Measurements from ENCODE around the gene ARHGEF35. TPM values are rescaled to one million over a fixed set of nuclear protein-coding genes. Genes with fewer than 3 reads are reported as not detected.
"Not testable (repeated sequence)": the region's sequence is repeated elsewhere in the genome, so short reads cannot be mapped to it uniquely, and the experiment has no call there.

Gene ARHGEF35
- total and polyA plus RNA-seq, 8 donors, result 5.1 to 10.6 (median 7.5) TPM

DNA sequence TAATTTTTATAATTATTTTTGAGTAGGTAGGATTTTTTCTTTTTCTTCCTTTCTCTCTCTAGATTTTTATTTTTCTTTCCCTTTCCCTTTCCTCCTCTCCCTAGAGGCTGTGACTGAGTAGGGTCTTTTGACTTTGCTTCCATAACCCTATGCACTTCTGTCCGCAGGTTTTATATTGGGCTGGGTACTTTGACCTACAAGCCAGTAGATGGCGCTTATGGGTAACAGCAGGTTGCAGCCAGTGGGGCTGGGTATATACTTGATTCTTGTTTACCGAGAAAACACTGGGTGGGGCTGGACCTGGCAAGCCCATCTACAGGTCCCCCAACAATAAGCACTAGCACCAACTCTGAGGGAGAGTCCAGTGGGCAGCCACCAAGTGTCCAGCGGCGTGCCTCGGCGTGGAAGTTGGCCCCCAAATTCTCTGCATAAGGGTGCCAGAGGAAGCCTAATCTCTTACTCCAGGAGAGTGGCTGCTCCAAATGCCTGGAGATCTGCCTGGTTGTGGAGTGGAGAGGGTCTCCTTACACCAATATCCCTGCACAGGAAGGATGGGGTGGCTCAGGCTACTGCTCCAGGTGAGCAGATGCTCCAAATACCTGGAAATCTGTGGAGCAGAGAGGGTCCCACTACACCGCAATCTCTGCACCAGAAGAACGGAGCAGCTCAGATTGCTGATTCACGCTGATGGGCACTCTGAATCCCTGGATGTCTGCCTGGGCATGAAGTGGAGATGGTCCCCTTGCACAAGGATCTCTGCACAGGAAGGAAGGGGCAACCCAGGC lies 17.1 kb downstream of the ARHGEF35 start:
- TF ChIP-seq, protein P1, sequence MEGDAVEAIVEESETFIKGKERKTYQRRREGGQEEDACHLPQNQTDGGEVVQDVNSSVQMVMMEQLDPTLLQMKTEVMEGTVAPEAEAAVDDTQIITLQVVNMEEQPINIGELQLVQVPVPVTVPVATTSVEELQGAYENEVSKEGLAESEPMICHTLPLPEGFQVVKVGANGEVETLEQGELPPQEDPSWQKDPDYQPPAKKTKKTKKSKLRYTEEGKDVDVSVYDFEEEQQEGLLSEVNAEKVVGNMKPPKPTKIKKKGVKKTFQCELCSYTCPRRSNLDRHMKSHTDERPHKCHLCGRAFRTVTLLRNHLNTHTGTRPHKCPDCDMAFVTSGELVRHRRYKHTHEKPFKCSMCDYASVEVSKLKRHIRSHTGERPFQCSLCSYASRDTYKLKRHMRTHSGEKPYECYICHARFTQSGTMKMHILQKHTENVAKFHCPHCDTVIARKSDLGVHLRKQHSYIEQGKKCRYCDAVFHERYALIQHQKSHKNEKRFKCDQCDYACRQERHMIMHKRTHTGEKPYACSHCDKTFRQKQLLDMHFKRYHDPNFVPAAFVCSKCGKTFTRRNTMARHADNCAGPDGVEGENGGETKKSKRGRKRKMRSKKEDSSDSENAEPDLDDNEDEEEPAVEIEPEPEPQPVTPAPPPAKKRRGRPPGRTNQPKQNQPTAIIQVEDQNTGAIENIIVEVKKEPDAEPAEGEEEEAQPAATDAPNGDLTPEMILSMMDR (IDR thresholded peaks at IDR 0.05), result peak in 2 of 4 donors; percentile 21 to 31
- H3K9me3 ChIP-seq, H3K27ac ChIP-seq, DNase-seq, H3K4me1 ChIP-seq, H3K27me3 ChIP-seq, H3K4me3 ChIP-seq, FAIRE-seq, H3K36me3 ChIP-seq: not testable (repeated sequence)
- WGBS, 2 donors, result 26 to 50% methylated on average over 4 to 10 of the region's 10 CpGs
- ATAC-seq, result peak; percentile 67 to 90 (median 85)
- intact Hi-C loops (cut with DNase I), result loop anchor here in 1 of 3 donors (10.0 kb wide), 1 partner anchor 216 kb away; no protein-coding TSS in a partner anchor

DNA sequence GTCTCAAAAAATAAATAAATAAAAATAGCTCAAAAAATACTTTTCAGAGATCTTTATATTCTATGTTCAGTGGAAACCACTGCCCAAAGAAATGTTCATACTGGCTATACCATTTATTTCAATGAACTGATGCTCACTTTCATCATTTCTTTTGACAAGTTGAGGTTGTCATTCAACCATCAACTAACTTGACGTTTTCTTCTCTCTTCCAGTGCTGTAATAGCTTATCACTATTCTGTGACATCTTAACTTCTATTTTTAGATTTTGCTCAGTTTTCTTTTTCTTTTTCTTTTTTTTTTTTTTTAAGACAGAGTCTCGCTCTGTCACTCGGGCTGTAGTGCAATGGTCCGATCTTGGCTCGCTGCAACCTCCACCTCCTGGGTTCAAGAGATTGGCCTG lies 21.0 kb downstream of the ARHGEF35 start:
- ATAC-seq, result no peak

DNA sequence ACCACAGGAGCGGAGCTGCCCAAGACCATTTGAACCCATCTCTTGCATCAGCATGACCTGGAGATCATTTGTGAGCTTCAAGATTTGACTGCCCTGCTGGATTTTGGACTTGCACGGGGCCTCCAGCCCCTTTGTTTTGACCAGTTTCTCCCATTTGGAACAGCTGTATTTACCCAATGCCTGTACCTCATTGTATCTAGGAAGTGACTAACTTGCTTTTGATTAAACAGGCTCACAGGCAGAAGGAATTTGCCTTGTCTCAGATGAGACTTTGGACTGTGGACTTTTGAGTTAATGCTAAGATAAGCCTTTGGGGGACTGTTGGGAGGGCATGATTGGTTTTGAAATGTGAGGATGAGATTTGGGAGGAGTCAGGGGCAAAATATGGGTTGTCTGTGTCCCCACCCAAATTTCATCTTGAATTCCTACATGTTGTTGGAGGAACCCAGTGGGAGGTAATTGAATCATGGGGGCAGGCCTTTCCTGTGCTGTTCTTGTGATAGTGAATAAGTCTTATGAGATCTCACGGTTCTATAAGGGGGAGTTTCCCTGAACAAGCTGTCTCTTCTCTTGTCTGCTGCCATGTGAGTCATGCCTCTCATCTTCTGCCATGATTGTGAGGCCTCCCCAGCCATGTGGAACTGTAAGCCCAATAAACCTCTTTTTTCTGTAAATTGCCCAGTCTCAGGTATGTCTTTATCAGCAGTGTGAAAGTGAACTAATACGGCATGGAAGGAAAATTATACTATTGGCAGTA lies 23.9 kb downstream of the ARHGEF35 start:
- not testable (repeated sequence) for H3K27ac ChIP-seq, H3K4me1 ChIP-seq, H3K36me3 ChIP-seq, H3K4me3 ChIP-seq, ATAC-seq, DNase-seq, FAIRE-seq, H3K9me3 ChIP-seq, H3K27me3 ChIP-seq
- WGBS, 2 donors, result 71 to 74% methylated on average over 4 of the region's 4 CpGs
- intact Hi-C loops (cut with DNase I), result loop anchor here in 1 of 3 donors (10.0 kb wide), 1 partner anchor 223 kb away; no protein-coding TSS in a partner anchor

More for the DNA sequence above, 21.0 kb downstream of the ARHGEF35 start:
- H3K9me3 ChIP-seq, result no peaks in the 10 kb centered on the region
- H3K27me3 ChIP-seq, result no peaks in the 10 kb centered on the region
- no peak overlapping the region for H3K4me3 ChIP-seq
- TF ChIP-seq, protein P1 (IDR thresholded peaks at IDR 0.05), result no peak
- intact Hi-C loops (cut with DNase I), result loop anchor here in 1 of 3 donors (10.0 kb wide), 1 partner anchor 220 kb away; no protein-coding TSS in a partner anchor
- H3K36me3 ChIP-seq, result peaks cover 0 to 3% (median 0%) of the 10 kb centered on the region in 3 donors
- no peaks in the 10 kb centered on the region for H3K4me1 ChIP-seq
- 87 to 92% methylated on average over 5 of the region's 5 CpGs for WGBS, 2 donors
- H3K27ac ChIP-seq, result no peak overlapping the region
- FAIRE-seq (no peak), DNase-seq (no peak)

DNA sequence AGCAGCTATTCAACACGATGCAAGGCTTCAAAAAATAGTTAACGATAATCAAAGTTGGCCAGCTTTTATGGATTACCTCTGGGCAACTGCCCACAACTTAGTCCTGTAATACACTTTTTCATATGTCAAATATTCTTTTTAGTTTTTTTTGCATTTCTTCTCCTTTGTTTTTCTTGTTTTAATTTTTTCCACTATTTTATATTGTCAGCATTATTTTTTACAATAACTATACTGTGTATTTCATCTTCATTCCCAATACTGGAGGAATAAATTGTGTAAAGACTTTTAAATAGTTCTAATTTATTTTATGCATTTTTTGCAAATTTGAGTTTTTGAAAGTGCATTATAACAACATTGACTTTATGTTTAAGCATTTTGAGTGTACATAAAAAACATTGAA lies 30.8 kb downstream of the ARHGEF35 start:
- ATAC-seq, result no peak
- intact Hi-C loops (cut with DNase I), result no loop called here
- H3K27ac ChIP-seq, result no peak overlapping the region
- no peak for FAIRE-seq
- 71 to 73% methylated on average over 2 of the region's 2 CpGs for WGBS, 2 donors
- H3K27me3 ChIP-seq, result no peaks in the 10 kb centered on the region
- no peaks in the 10 kb centered on the region for H3K36me3 ChIP-seq
- no peak overlapping the region for H3K4me3 ChIP-seq
- no peak for DNase-seq
- no peaks in the 10 kb centered on the region for H3K4me1 ChIP-seq
- H3K9me3 ChIP-seq, result no peaks in the 10 kb centered on the region
- TF ChIP-seq, protein P1 (IDR thresholded peaks at IDR 0.05), result no peak

DNA sequence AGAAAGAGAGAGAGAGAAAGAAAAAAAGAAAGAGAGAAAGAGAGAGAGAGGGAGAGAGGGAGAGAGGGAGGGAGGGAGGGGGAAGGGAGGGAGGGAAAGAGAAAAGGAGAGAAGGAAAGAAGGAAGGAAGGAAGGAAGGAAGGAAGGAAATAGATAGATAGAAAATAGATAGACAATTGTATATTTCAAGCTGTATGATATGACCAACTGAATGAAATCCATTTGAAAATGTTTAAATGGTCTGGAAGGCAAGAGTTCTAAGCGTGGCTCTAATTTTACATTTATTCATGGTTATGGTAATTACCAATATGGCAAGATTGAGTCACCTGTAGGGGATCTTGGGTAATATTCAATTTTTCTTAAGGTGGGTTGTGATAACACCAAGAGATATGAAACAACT lies 36.8 kb downstream of the ARHGEF35 start:
- H3K4me3 ChIP-seq, result no peak overlapping the region
- intact Hi-C loops (cut with DNase I), result no loop called here
- WGBS, 2 donors, result 91 to 93% methylated on average over 1 of the region's 1 CpG
- no peaks in the 10 kb centered on the region for H3K4me1 ChIP-seq
- H3K27ac ChIP-seq, result no peak overlapping the region
- ATAC-seq (no peak), FAIRE-seq (no peak), DNase-seq (no peak)
- H3K27me3 ChIP-seq, result no peaks in the 10 kb centered on the region
- TF ChIP-seq, protein P1 (IDR thresholded peaks at IDR 0.05), result no peak
- H3K36me3 ChIP-seq, result no peaks in the 10 kb centered on the region
- no peaks in the 10 kb centered on the region for H3K9me3 ChIP-seq

Data from pancreas (tissue), 10 donors.